GM18951 (cell line): ENCODE results near the gene CBLN3.

Source experiments
- POLR2A ChIP-seq: IDR thresholded peaks from 4 replicates; pipeline ENCODE4 v1.6.1; 2011; ENCODE audit warnings: mild to moderate bottlenecking; ENCODE audit not compliant: insufficient read length, insufficient read depth; ENCODE audit errors: extremely low read depth
- in situ Hi-C: fragments of 300-500 bp; cut with MboI; formaldehyde crosslinking; loops from one replicate; pipeline ENCODE4 v1.12.0; 2022; ENCODE audit warnings: low sequenced_read_pairs, mixed read lengths, inconsistent platforms; ENCODE audit not compliant: unreplicated experiment

Gene CBLN3

GRCh38 chr14:24385524-24385923 lies 43.9 kb downstream of the CBLN3 start:
- in situ Hi-C loops: no loop called here
- TF ChIP-seq POLR2A: no peak

- in situ Hi-C loops: no loop called here
- TF ChIP-seq POLR2A: no peak
Observed at GRCh38 chr14:24384169-24384568, 45.3 kb downstream of the CBLN3 start.

- in situ Hi-C loops: no loop called here
- TF ChIP-seq POLR2A: no peak
Observed at GRCh38 chr14:24382064-24382371, 47.5 kb downstream of the CBLN3 start.

- in situ Hi-C loops: no loop called here
- no peak for TF ChIP-seq POLR2A
Observed at GRCh38 chr14:24381363-24382063, 48.0 kb downstream of the CBLN3 start.

- TF ChIP-seq POLR2A: no peak
- in situ Hi-C loops: loop anchor here (10.0 kb wide), 1 partner anchor 45 kb away; the partner anchor contains the start of genes CBLN3 and KHNYN
Observed at GRCh38 chr14:24379907-24380730, 49.3 kb downstream of the CBLN3 start.

- no peak for TF ChIP-seq POLR2A
- in situ Hi-C loops: loop anchor here (10.0 kb wide), 1 partner anchor 46 kb away; the partner anchor contains the start of genes CBLN3 and KHNYN
Observed at GRCh38 chr14:24378981-24379906, 50.2 kb downstream of the CBLN3 start.

GRCh38 chr14:24378327-24378726 lies 51.1 kb downstream of the CBLN3 start:
- in situ Hi-C loops: loop anchor here (10.0 kb wide), 1 partner anchor 46 kb away; the partner anchor contains the start of genes CBLN3 and KHNYN
- no peak for TF ChIP-seq POLR2A

- in situ Hi-C loops: loop anchor here (10.0 kb wide), 1 partner anchor 47 kb away; the partner anchor contains the start of genes CBLN3 and KHNYN
- no peak for TF ChIP-seq POLR2A
Observed at GRCh38 chr14:24377657-24378056, 51.8 kb downstream of the CBLN3 start.

- no peak for TF ChIP-seq POLR2A
- in situ Hi-C loops: loop anchor here (10.0 kb wide), 1 partner anchor 48 kb away; the partner anchor contains the start of genes CBLN3 and KHNYN
Observed at GRCh38 chr14:24377126-24377525, 52.3 kb downstream of the CBLN3 start.
